ENCODE results near the gene C4orf17. TPM values are rescaled to one million over a fixed set of nuclear protein-coding genes. Genes with fewer than 3 reads are reported as not detected.

C4orf17 gene
- polyA plus RNA-seq, 3 donors = not detected

DNA sequence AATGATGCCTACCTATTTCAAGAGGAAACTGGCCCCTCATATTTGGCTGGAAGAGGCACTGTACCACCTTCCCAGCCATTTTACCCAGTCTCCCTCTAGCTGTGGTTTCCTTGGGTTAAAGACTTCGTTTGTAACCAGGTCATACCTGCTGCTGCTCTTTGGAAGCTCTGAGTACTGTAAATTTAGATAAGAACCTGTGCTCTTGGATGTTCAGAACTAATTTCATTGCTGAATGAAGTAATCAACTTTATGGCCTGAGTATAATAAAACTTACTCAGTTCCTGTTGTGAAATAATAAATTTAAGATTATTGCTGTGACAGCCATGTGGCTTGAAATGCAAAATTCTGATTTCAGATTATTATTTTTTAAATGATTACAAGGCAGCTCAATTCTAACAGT is 76.0 kb downstream of the C4orf17 start:
- H3K4me2 ChIP-seq (replicated peaks; ENCODE audit: extremely low read depth, low read length, poor library complexity, severe bottlenecking) = no peak overlapping the region
- WGBS (ENCODE audit: insufficient coverage) = no CpG with 5 or more reads among the region's 1 CpG
- H3K4me3 Mint-ChIP-seq = no peak overlapping the region
- H3K9me3 Mint-ChIP-seq = peaks cover 0 to 4% (median 0%) of the 10 kb centered on the region in 7 donors
- H3K4me3 ChIP-seq (replicated peaks in 1 of 3; ENCODE audit: low read depth in 2 of 3, low read length in 3 of 3) = no peak overlapping the region
- no peak overlapping the region for H2AFZ ChIP-seq (ENCODE audit: insufficient read depth, low read depth, low read length, poor library complexity, severe bottlenecking)
- intact Hi-C loops (cut with micrococcal nuclease) = no loop called here
- H3K9me3 ChIP-seq (replicated peaks in 1 of 2; ENCODE audit: control insufficient read depth in 1 of 2, insufficient read depth in 1 of 2, low read length in 2 of 2) = no peaks in the 10 kb centered on the region
- no peak overlapping the region for H3K27ac Mint-ChIP-seq
- no peaks in the 10 kb centered on the region for H3K4me1 ChIP-seq (ENCODE audit: control insufficient read depth in 1 of 2, insufficient read depth in 2 of 2, low read length in 2 of 2)
- H3K79me2 ChIP-seq (ENCODE audit: insufficient read depth, low read length) = no peaks in the 10 kb centered on the region
- H3K4me1 Mint-ChIP-seq = no peaks in the 10 kb centered on the region
- no peak overlapping the region for H3K9ac ChIP-seq (ENCODE audit: insufficient read depth, low read length, poor library complexity, severe bottlenecking)
- peaks cover 0 to 2% of the 10 kb centered on the region in 2 donors for H3K27me3 ChIP-seq (ENCODE audit: control insufficient read depth in 2 of 2, insufficient read depth in 2 of 2, low read length in 2 of 2)
- TF ChIP-seq, protein P1, sequence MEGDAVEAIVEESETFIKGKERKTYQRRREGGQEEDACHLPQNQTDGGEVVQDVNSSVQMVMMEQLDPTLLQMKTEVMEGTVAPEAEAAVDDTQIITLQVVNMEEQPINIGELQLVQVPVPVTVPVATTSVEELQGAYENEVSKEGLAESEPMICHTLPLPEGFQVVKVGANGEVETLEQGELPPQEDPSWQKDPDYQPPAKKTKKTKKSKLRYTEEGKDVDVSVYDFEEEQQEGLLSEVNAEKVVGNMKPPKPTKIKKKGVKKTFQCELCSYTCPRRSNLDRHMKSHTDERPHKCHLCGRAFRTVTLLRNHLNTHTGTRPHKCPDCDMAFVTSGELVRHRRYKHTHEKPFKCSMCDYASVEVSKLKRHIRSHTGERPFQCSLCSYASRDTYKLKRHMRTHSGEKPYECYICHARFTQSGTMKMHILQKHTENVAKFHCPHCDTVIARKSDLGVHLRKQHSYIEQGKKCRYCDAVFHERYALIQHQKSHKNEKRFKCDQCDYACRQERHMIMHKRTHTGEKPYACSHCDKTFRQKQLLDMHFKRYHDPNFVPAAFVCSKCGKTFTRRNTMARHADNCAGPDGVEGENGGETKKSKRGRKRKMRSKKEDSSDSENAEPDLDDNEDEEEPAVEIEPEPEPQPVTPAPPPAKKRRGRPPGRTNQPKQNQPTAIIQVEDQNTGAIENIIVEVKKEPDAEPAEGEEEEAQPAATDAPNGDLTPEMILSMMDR (IDR thresholded peaks at IDR 0.05) = no peak
- H3K36me3 Mint-ChIP-seq = no peaks in the 10 kb centered on the region
- H3K36me3 ChIP-seq (replicated peaks in 1 of 2; ENCODE audit: control insufficient read depth in 1 of 2, insufficient read depth in 2 of 2, low read length in 2 of 2) = no peaks in the 10 kb centered on the region
- peaks cover 0 to 6% (median 4%) of the 10 kb centered on the region in 3 donors for H3K27me3 Mint-ChIP-seq (ENCODE audit: low read depth in 3 of 3)
- H3K27ac ChIP-seq (ENCODE audit: low read depth in 1 of 2, low read length in 2 of 2) = no peak overlapping the region
- no peak for DNase-seq
- H4K20me1 ChIP-seq (ENCODE audit: insufficient read depth, low read length) = no peaks in the 10 kb centered on the region

DNA sequence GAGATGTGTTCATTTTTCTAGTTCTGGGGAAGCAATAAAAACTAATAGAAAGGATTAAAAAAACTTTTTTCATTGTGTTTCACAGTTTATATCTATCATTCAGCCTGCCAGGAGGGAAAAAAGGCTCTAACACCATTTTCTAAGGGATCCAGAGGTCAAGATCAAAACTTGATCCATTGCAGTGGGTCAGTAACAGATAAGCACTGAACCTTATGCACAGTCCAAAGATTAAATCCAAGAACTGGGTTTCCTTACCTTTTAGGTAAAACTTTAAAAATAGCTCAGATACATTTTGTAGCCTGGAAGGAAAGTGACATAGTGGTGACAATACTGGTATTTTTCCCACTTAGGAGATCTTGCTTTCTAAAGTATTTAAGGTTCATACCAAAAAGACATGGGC is 76.5 kb downstream of the C4orf17 start:
- Histone ChIP-seq H3K27ac (ENCODE audit: low read depth in 1 of 2, low read length in 2 of 2) (no peak overlapping the region), H3K36me3 (replicated peaks in 1 of 2; ENCODE audit: control insufficient read depth in 1 of 2, insufficient read depth in 2 of 2, low read length in 2 of 2) (no peaks in the 10 kb centered on the region), H3K27me3 (ENCODE audit: control insufficient read depth in 2 of 2, insufficient read depth in 2 of 2, low read length in 2 of 2) (peaks cover 0 to 2% of the 10 kb centered on the region in 2 donors), H3K4me2 (replicated peaks; ENCODE audit: extremely low read depth, low read length, poor library complexity, severe bottlenecking) (no peak overlapping the region), H3K9ac (ENCODE audit: insufficient read depth, low read length, poor library complexity, severe bottlenecking) (no peak overlapping the region), H3K4me1 (ENCODE audit: control insufficient read depth in 1 of 2, insufficient read depth in 2 of 2, low read length in 2 of 2) (no peaks in the 10 kb centered on the region), H4K20me1 (ENCODE audit: insufficient read depth, low read length) (no peaks in the 10 kb centered on the region), H2AFZ (ENCODE audit: insufficient read depth, low read depth, low read length, poor library complexity, severe bottlenecking) (no peak overlapping the region), H3K4me3 (replicated peaks in 1 of 3; ENCODE audit: low read depth in 2 of 3, low read length in 3 of 3) (no peak overlapping the region), H3K79me2 (ENCODE audit: insufficient read depth, low read length) (no peaks in the 10 kb centered on the region), H3K9me3 (replicated peaks in 1 of 2; ENCODE audit: control insufficient read depth in 1 of 2, insufficient read depth in 1 of 2, low read length in 2 of 2) (no peaks in the 10 kb centered on the region)
- peaks cover 0 to 6% (median 4%) of the 10 kb centered on the region in 3 donors for H3K27me3 Mint-ChIP-seq (ENCODE audit: low read depth in 3 of 3)
- H3K36me3 Mint-ChIP-seq = no peaks in the 10 kb centered on the region
- TF ChIP-seq, protein P1 (IDR thresholded peaks at IDR 0.05) = no peak
- no peak overlapping the region for H3K4me3 Mint-ChIP-seq
- DNase-seq = no peak
- H3K4me1 Mint-ChIP-seq = no peaks in the 10 kb centered on the region
- no peak overlapping the region for H3K27ac Mint-ChIP-seq
- intact Hi-C loops (cut with micrococcal nuclease) = no loop called here
- peaks cover 0 to 4% (median 0%) of the 10 kb centered on the region in 7 donors for H3K9me3 Mint-ChIP-seq

Measured in CD14-positive monocyte (primary cell).